GM23338 (cell line): Measurements from ENCODE around the gene LRIG1. TPM values are rescaled to one million over a fixed set of nuclear protein-coding genes. Genes with fewer than 3 reads are reported as not detected.

Experiments used
- ATAC-seq: fragments of 200-7000 bp; cut with Tn5 transposase; 3 replicates; pipeline ENCODE4 v1.9.1; 2020
- DNase-seq: peaks from one replicate; pipeline ENCODE4 v3.0.0-alpha.2; 2015; ENCODE audit warnings: low spot score
- H2AFZ ChIP-seq: fragments of 200-600 bp; sonication (generic); 2 replicates; pipeline ENCODE4 v1.8.0; 2016; ENCODE audit warnings: antibody characterized with exemption, mild to moderate bottlenecking, moderate library complexity
- H3F3A ChIP-seq: fragments of 200-600 bp; sonication (generic); replicated peaks from 2 replicates; pipeline ENCODE4 v1.8.0; 2017; ENCODE audit warnings: antibody characterized with exemption, mixed run types, low read depth
- H3K27ac ChIP-seq: fragments of 200-600 bp; sonication (generic); 2 replicates; pipeline ENCODE4 v1.6.1; 2016; ENCODE audit warnings: low read depth
- H3K27me3 ChIP-seq: fragments of 200-600 bp; sonication (generic); 2 replicates; pipeline ENCODE4 v1.8.0; 2016; ENCODE audit warnings: mild to moderate bottlenecking, mixed run types, moderate library complexity; ENCODE audit not compliant: insufficient read depth
- H3K36me3 ChIP-seq: fragments of 200-600 bp; sonication (generic); 2 replicates; pipeline ENCODE4 v1.8.0; 2016; ENCODE audit warnings: mild to moderate bottlenecking; ENCODE audit not compliant: insufficient read depth
- H3K4me1 ChIP-seq: fragments of 200-600 bp; sonication (generic); 2 replicates; pipeline ENCODE4 v1.8.0; 2016; ENCODE audit warnings: mild to moderate bottlenecking, moderate library complexity; ENCODE audit not compliant: insufficient read depth
- H3K4me2 ChIP-seq: fragments of 200-600 bp; sonication (generic); 2 replicates; pipeline ENCODE4 v1.7.1; 2017; ENCODE audit warnings: mixed run types
- H3K4me3 ChIP-seq: fragments of 200-600 bp; sonication (generic); 2 replicates; pipeline ENCODE4 v1.6.1; 2016; ENCODE audit warnings: mixed run types
- H3K79me2 ChIP-seq: fragments of 200-600 bp; sonication (generic); replicated peaks from 2 replicates; pipeline ENCODE4 v1.8.0; 2017; ENCODE audit warnings: mild to moderate bottlenecking; ENCODE audit not compliant: insufficient read depth
- H3K9me2 ChIP-seq: fragments of 200-600 bp; sonication (generic); 2 replicates; pipeline ENCODE4 v1.8.0; 2017; ENCODE audit not compliant: insufficient read depth
- H4K20me1 ChIP-seq: fragments of 200-600 bp; sonication (generic); replicated peaks from 2 replicates; pipeline ENCODE4 v1.8.0; 2017; ENCODE audit warnings: mild to moderate bottlenecking; ENCODE audit not compliant: insufficient read depth
- H3K27ac Mint-ChIP-seq: 2 replicates; pipeline ENCODE4 v1.8.0; 2020; ENCODE audit warnings: inconsistent platforms, mild to moderate bottlenecking, moderate library complexity, mixed read lengths
- H3K27me3 Mint-ChIP-seq: 3 replicates; pipeline ENCODE4 v1.8.0; 2022; ENCODE audit warnings: low read depth, mild to moderate bottlenecking, moderate library complexity, mixed read lengths, inconsistent platforms; ENCODE audit not compliant: insufficient read depth, poor library complexity
- H3K36me3 Mint-ChIP-seq: 3 replicates; pipeline ENCODE4 v1.8.0; 2021; ENCODE audit warnings: low read depth, mild to moderate bottlenecking, inconsistent platforms, moderate library complexity, mixed read lengths
- H3K4me1 Mint-ChIP-seq: 3 replicates; pipeline ENCODE4 v1.8.0; 2020; ENCODE audit warnings: mild to moderate bottlenecking, inconsistent platforms, mixed read lengths
- H3K4me3 Mint-ChIP-seq: 3 replicates; pipeline ENCODE4 v1.8.0; 2021; ENCODE audit warnings: moderate library complexity, mild to moderate bottlenecking, inconsistent platforms, mixed read lengths
- H3K9me3 Mint-ChIP-seq: 3 replicates; pipeline ENCODE4 v1.8.0; 2020; ENCODE audit warnings: moderate library complexity, mild to moderate bottlenecking, inconsistent platforms, mixed read lengths
- CREB1 ChIP-seq: fragments of 250-450 bp; sonication (Bioruptor Pico); IDR thresholded peaks from 2 replicates; pipeline ENCODE4 v1.5.0; 2020; ENCODE audit warnings: low read depth, mild to moderate bottlenecking, moderate library complexity
- CTCF ChIP-seq, 2 experiments: fragments of 200-600 bp in 1 of 2; sonication (generic) in 1 of 2; conservative IDR thresholded peaks; 2 replicates each; pipeline versions ENCODE4 v1.5.1 to v1.6.1; 2016 to 2017; ENCODE audit warnings: antibody characterized with exemption in 2 of 2, low read depth in 2 of 2, mild to moderate bottlenecking in 2 of 2, moderate library complexity in 1 of 2
- EZH2phosphoT487 ChIP-seq: fragments of 200-600 bp; sonication (generic); IDR thresholded peaks from one replicate; pipeline ENCODE4 v1.8.1; 2018; ENCODE audit warnings: antibody characterized with exemption; ENCODE audit not compliant: unreplicated experiment
- JUNB ChIP-seq: IDR thresholded peaks from one replicate; pipeline ENCODE4 v1.6.1; 2016; ENCODE audit warnings: antibody characterized with exemption; ENCODE audit not compliant: unreplicated experiment
- NANOG ChIP-seq: IDR thresholded peaks from 2 replicates; pipeline ENCODE4 v1.6.1; 2016; ENCODE audit warnings: antibody characterized with exemption, borderline replicate concordance
- POLR2AphosphoS5 ChIP-seq: IDR thresholded peaks from 2 replicates; pipeline ENCODE4 v1.6.1; 2016; ENCODE audit warnings: antibody characterized with exemption, low read depth
- REST ChIP-seq: IDR thresholded peaks from one replicate; pipeline ENCODE4 v1.6.1; 2018; ENCODE audit warnings: antibody characterized with exemption; ENCODE audit not compliant: unreplicated experiment
- STAT1 ChIP-seq: IDR thresholded peaks from one replicate; pipeline ENCODE4 v1.6.1; 2016; ENCODE audit warnings: antibody characterized with exemption; ENCODE audit not compliant: unreplicated experiment
- ZNF114 ChIP-seq: fragments of 250-450 bp; sonication (Bioruptor Pico); IDR thresholded peaks from 2 replicates; pipeline ENCODE4 v1.5.0; 2020; ENCODE audit warnings: mild to moderate bottlenecking, moderate library complexity
- ZNF462 ChIP-seq: fragments of 250-450 bp; sonication (Bioruptor Pico); IDR thresholded peaks from 2 replicates; pipeline ENCODE4 v1.5.0; 2020; ENCODE audit warnings: mild to moderate bottlenecking, moderate library complexity
- polyA plus RNA-seq: library from polyadenylated mRNA; unstranded; fragments of >200 nt; fragmentation: Nextera tagmentation; extraction: Ambion mirVana; gene quantifications from 2 replicates; pipeline ENCODE4 v1.2.1, GENCODE V29; 2016
- total RNA-seq: library from RNA; depleted of rRNA; stranded (reverse); fragments of >200 nt; shearing (Covaris generic); gene quantifications from 2 replicates; pipeline ENCODE4 v1.2.3, GENCODE V29; 2014

LRIG1 gene
- total and polyA plus RNA-seq, 2 experiments from 2014 or later, result 40.0 to 134 TPM

- Mint-ChIP-seq H3K9me3 (0 out of 3 replicates have a peak, but pooled peaks cover 2% of the 10 kb centered on the region), H3K36me3 (peaks cover 9% of the 10 kb centered on the region; the same call in 2 of the 3 replicates), H3K4me1 (peaks cover 49% of the 10 kb centered on the region), H3K27ac (no peak overlapping the region), H3K27me3 (peaks cover 7% of the 10 kb centered on the region), H3K4me3 (peak overlapping the region; percentile 23; the same call in 1 of the 3 replicates)
- Histone ChIP-seq H3F3A (no peaks in the 10 kb centered on the region), H3K79me2 (peaks cover 29% of the 10 kb centered on the region), H3K9me2 (no peaks in the 10 kb centered on the region), H4K20me1 (no peaks in the 10 kb centered on the region), H3K4me1 (peaks cover 35% of the 10 kb centered on the region), H3K27me3 (no peaks in the 10 kb centered on the region), H3K27ac (no peak overlapping the region), H3K4me3 (peak overlapping the region; percentile 46; the same call in 1 of the 2 replicates), H2AFZ (no peak overlapping the region), H3K4me2 (peak overlapping the region; percentile 74), H3K36me3 (no peaks in the 10 kb centered on the region)
- DNase-seq (no peak), ATAC-seq (no peak)
- TF ChIP-seq EZH2phosphoT487 (no peak), CTCF (conservative IDR thresholded peaks at IDR 0.05; ENCODE audit: low read depth in 2 of 2) (no peak), POLR2AphosphoS5 (no peak), JUNB (no peak), NANOG (no peak), ZNF114 (CRISPR knock-in tag) (no peak), REST (no peak), CREB1 (CRISPR knock-in tag) (no peak), STAT1 (no peak), ZNF462 (CRISPR knock-in tag) (no peak)
These were observed 1.5 kb upstream of the LRIG1 start for GRCh38 chr3:66502245-66502874.
